HepG2 (cell line): ENCODE results near the gene VWA3A. TPM values are rescaled to one million over a fixed set of nuclear protein-coding genes. Genes with fewer than 3 reads are reported as not detected.
A peak's percentile ranks its signal among the peaks of the same experiment; 100 is the strongest.

Experiments used
- BCLAF1 ChIP-seq: fragments of 450-650 bp; IDR thresholded peaks from 2 replicates; pipeline ENCODE4 v1.6.1; 2017; ENCODE audit warnings: mild to moderate bottlenecking
- DR1 ChIP-seq: sonication (generic); formaldehyde crosslinking; IDR thresholded peaks from 2 replicates; pipeline ENCODE4 v1.8.0; 2021; ENCODE audit warnings: mild to moderate bottlenecking, missing genetic modification reagents, inconsistent platforms
- ETV5 ChIP-seq: IDR thresholded peaks from 2 replicates; pipeline ENCODE4 v1.6.1; 2018; ENCODE audit warnings: missing biosample characterization, missing genetic modification reagents, inconsistent platforms, borderline replicate concordance
- FOXA1 ChIP-seq, 2 experiments: fragments of 450-650 bp in 1 of 2; sonication (generic) in 1 of 2; formaldehyde crosslinking in 1 of 2; IDR thresholded peaks; 2 replicates each; pipeline versions ENCODE4 v1.4.0 to v1.6.1; 2016 to 2020; ENCODE audit warnings: missing genetic modification reagents in 1 of 2
- GPN1 ChIP-seq: sonication (generic); formaldehyde crosslinking; IDR thresholded peaks from 2 replicates; pipeline ENCODE4 v1.5.1; 2020; ENCODE audit warnings: missing genetic modification reagents, borderline replicate concordance
- ISL2 ChIP-seq: sonication (generic); formaldehyde crosslinking; IDR thresholded peaks from 2 replicates; pipeline ENCODE4 v1.5.0; 2020; ENCODE audit warnings: missing genetic modification reagents
- KLF11 ChIP-seq: IDR thresholded peaks from 2 replicates; pipeline ENCODE4 v1.6.1; 2016; ENCODE audit warnings: missing compliant biosample characterization
- NAIF1 ChIP-seq: sonication (generic); formaldehyde crosslinking; IDR thresholded peaks from 2 replicates; pipeline ENCODE4 v1.5.0; 2020; ENCODE audit warnings: mild to moderate bottlenecking, missing genetic modification reagents, borderline replicate concordance
- RBFOX2 ChIP-seq: fragments of 200-400 bp; formaldehyde crosslinking; IDR thresholded peaks from 2 replicates; pipeline ENCODE4 v1.6.1; 2017; ENCODE audit warnings: low read depth, mild to moderate bottlenecking, low read length
- RNF2 ChIP-seq: fragments of 450-650 bp; conservative IDR thresholded peaks from 2 replicates; pipeline ENCODE4 v1.6.1; 2016; ENCODE audit warnings: low read depth
- SMYD3 ChIP-seq: sonication (generic); formaldehyde crosslinking; IDR thresholded peaks from 2 replicates; pipeline ENCODE4 v1.8.1; 2023; ENCODE audit warnings: mild to moderate bottlenecking, missing genetic modification reagents
- U2AF2 ChIP-seq: fragments of 200-400 bp; formaldehyde crosslinking; IDR thresholded peaks from 2 replicates; pipeline ENCODE4 v1.6.1; 2017; ENCODE audit warnings: low read depth, mild to moderate bottlenecking, low read length
- YEATS4 ChIP-seq: sonication (generic); formaldehyde crosslinking; IDR thresholded peaks from 2 replicates; pipeline ENCODE4 v1.4.0; 2020; ENCODE audit warnings: missing genetic modification reagents, borderline replicate concordance
- ZNF10 ChIP-seq: sonication (generic); formaldehyde crosslinking; IDR thresholded peaks from 2 replicates; pipeline ENCODE4 v1.4.0; 2020; ENCODE audit warnings: mild to moderate bottlenecking, low read depth, missing genetic modification reagents, borderline replicate concordance
- ZNF44 ChIP-seq: sonication (generic); formaldehyde crosslinking; IDR thresholded peaks from 2 replicates; pipeline ENCODE4 v1.5.1; 2020; ENCODE audit warnings: mild to moderate bottlenecking, missing genetic modification reagents
- ZNF552 ChIP-seq: sonication (generic); formaldehyde crosslinking; IDR thresholded peaks from 2 replicates; pipeline ENCODE4 v1.9.0; 2022; ENCODE audit warnings: missing genetic modification reagents, mild to moderate bottlenecking, borderline replicate concordance
- ZNF607 ChIP-seq: sonication (generic); formaldehyde crosslinking; IDR thresholded peaks from 2 replicates; pipeline ENCODE4 v1.5.1; 2020; ENCODE audit warnings: missing genetic modification reagents, mild to moderate bottlenecking, borderline replicate concordance
- ZNF710 ChIP-seq: sonication (generic); formaldehyde crosslinking; IDR thresholded peaks from 2 replicates; pipeline ENCODE4 v1.5.0; 2020; ENCODE audit warnings: mild to moderate bottlenecking, missing genetic modification reagents, borderline replicate concordance
- polyA plus RNA-seq, 8 experiments: library from polyadenylated mRNA; depleted of rRNA in 3 of 8; stranded (reverse) in 7 of 8; unstranded in 1 of 8; fragments of >200 nt; fragmentation: Illumina TruSeq in 4 of 8; extraction: Trizol in 4 of 8; gene quantifications; 2 replicates each; pipeline versions ENCODE4 v1.2.1 to v1.2.3, GENCODE V29; 2011 to 2016; ENCODE audit warnings: low read depth in 4 of 8, missing spikeins in 1 of 8, mixed read lengths in 1 of 8; ENCODE audit not compliant: insufficient read depth in 1 of 8
- total RNA-seq, 5 experiments: library from RNA; depleted of rRNA; stranded (reverse); fragments of >200 nt; fragmentation: Illumina TruSeq; extraction: Trizol; gene quantifications; 2 replicates each; pipeline ENCODE4 v1.2.3, GENCODE V29; 2016; ENCODE audit warnings: low read depth in 1 of 5
- TF ChIP-seq, protein P1 (sequence below): sonication (generic); formaldehyde crosslinking; IDR thresholded peaks from 2 replicates; pipeline ENCODE4 v1.4.0; 2020; ENCODE audit warnings: missing genetic modification reagents
- TF ChIP-seq, protein P2 (sequence below): sonication (generic); formaldehyde crosslinking; IDR thresholded peaks from 2 replicates; pipeline ENCODE4 v1.8.1; 2022; ENCODE audit warnings: mild to moderate bottlenecking, missing genetic modification reagents

The VWA3A gene
- total and polyA plus RNA-seq, 2 of the 13 experiments (the other 11 are each of a cell fraction or from before 2014, with no cell fraction given): 0.03 to 0.07 TPM

GRCh38 chr16:22191532-22192260, 99.4 kb downstream of the VWA3A start (continued):
- TF ChIP-seq, protein P1, sequence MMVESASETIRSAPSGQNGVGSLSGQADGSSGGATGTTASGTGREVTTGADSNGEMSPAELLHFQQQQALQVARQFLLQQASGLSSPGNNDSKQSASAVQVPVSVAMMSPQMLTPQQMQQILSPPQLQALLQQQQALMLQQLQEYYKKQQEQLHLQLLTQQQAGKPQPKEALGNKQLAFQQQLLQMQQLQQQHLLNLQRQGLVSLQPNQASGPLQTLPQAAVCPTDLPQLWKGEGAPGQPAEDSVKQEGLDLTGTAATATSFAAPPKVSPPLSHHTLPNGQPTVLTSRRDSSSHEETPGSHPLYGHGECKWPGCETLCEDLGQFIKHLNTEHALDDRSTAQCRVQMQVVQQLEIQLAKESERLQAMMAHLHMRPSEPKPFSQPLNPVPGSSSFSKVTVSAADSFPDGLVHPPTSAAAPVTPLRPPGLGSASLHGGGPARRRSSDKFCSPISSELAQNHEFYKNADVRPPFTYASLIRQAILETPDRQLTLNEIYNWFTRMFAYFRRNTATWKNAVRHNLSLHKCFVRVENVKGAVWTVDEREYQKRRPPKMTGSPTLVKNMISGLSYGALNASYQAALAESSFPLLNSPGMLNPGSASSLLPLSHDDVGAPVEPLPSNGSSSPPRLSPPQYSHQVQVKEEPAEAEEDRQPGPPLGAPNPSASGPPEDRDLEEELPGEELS (CRISPR knock-in tag): no peak
- TF ChIP-seq RNF2 (no peak), FOXA1 (IDR thresholded peaks at IDR 0.05) (no peak), FOXA1 (CRISPR knock-in tag; IDR thresholded peaks at IDR 0.05) (peak; percentile 45; the same call in 1 of the 2 replicates), YEATS4 (CRISPR knock-in tag) (no peak; the same call in 1 of the 2 replicates), GPN1 (CRISPR knock-in tag) (no peak), ISL2 (CRISPR knock-in tag) (no peak), ZNF607 (no peak), ZNF10 (no peak), ETV5 (CRISPR knock-in tag) (no peak), SMYD3 (no peak; the same call in 1 of the 2 replicates), NAIF1 (peak; percentile 89; the same call in 1 of the 2 replicates), KLF11 (CRISPR knock-in tag) (no peak), ZNF552 (CRISPR knock-in tag) (no peak), ZNF710 (CRISPR knock-in tag) (no peak), RBFOX2 (peak; percentile 60; the same call in 1 of the 2 replicates), U2AF2 (no peak), ZNF44 (no peak), BCLAF1 (no peak), DR1 (CRISPR knock-in tag) (no peak)
- TF ChIP-seq, protein P2, sequence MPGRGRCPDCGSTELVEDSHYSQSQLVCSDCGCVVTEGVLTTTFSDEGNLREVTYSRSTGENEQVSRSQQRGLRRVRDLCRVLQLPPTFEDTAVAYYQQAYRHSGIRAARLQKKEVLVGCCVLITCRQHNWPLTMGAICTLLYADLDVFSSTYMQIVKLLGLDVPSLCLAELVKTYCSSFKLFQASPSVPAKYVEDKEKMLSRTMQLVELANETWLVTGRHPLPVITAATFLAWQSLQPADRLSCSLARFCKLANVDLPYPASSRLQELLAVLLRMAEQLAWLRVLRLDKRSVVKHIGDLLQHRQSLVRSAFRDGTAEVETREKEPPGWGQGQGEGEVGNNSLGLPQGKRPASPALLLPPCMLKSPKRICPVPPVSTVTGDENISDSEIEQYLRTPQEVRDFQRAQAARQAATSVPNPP: no peak
